IMR-90 (cell line): Measurements from ENCODE around the gene ADARB2. TPM values are rescaled to one million over a fixed set of nuclear protein-coding genes. Genes with fewer than 3 reads are reported as not detected.

Source experiments
- ATAC-seq: fragments of 200-7000 bp; cut with Tn5 transposase; 2 replicates; pipeline ENCODE4 v1.9.1; 2020; ENCODE audit warnings: low read depth, mild to moderate bottlenecking, moderate library complexity
- BruUV-seq: library from RNA; stranded (reverse); fragments of 400-500 nt; replicated peaks from 2 replicates; lab custom pipeline; 2021; lab: Mats Ljungman, UMichigan
- CTCF ChIA-PET: fragments of 300-600 bp; formaldehyde crosslinking; extraction: SDS; loops from one replicate; lab custom pipeline; 2021; ENCODE audit warnings: antibody characterized with exemption; lab: Yijun Ruan, JAX
- POLR2A ChIA-PET: fragments of 300-600 bp; sonication (Branson Sonifier 250); formaldehyde crosslinking; loops from one replicate; lab custom pipeline; 2022; ENCODE audit warnings: antibody characterized with exemption; ENCODE audit not compliant: unreplicated experiment; lab: Charles Lee
- DNase-seq: peaks from one replicate; pipeline ENCODE4 v3.0.0; 2013
- H2AFZ ChIP-seq: replicated peaks from 2 replicates; pipeline ENCODE3; 2013; ENCODE audit warnings: low read length, mild to moderate bottlenecking; ENCODE audit not compliant: poor library complexity
- H2AK5ac ChIP-seq: 2 replicates; pipeline ENCODE4 v1.6.1; 2013; ENCODE audit warnings: low read depth, low read length, inconsistent platforms
- H2AK9ac ChIP-seq: replicated peaks from 2 replicates; pipeline ENCODE3; 2013; ENCODE audit warnings: mild to moderate bottlenecking, low read depth, low read length, moderate library complexity; ENCODE audit not compliant: poor library complexity
- H2BK120ac ChIP-seq: 2 replicates; pipeline ENCODE4 v1.6.1; 2013; ENCODE audit warnings: low read depth, low read length, inconsistent platforms
- H2BK15ac ChIP-seq: 3 replicates; pipeline ENCODE4 v1.6.1; 2013; ENCODE audit warnings: low read depth, low read length, inconsistent platforms
- H2BK20ac ChIP-seq: 2 replicates; pipeline ENCODE4 v1.6.1; 2013; ENCODE audit warnings: low read depth, mild to moderate bottlenecking, inconsistent platforms, low read length, moderate library complexity
- H2BK5ac ChIP-seq: 2 replicates; pipeline ENCODE4 v1.6.1; 2013; ENCODE audit warnings: mild to moderate bottlenecking, low read depth, low read length, inconsistent platforms; ENCODE audit not compliant: poor library complexity, severe bottlenecking
- H3K14ac ChIP-seq: replicated peaks from 2 replicates; pipeline ENCODE4 v1.6.1; 2013; ENCODE audit warnings: low read depth, low read length, inconsistent platforms
- H3K18ac ChIP-seq: 2 replicates; pipeline ENCODE4 v1.6.1; 2013; ENCODE audit warnings: low read depth, low read length, control low read depth
- H3K23ac ChIP-seq: 2 replicates; pipeline ENCODE4 v1.6.1; 2013; ENCODE audit warnings: low read depth, low read length, inconsistent platforms
- H3K27ac ChIP-seq: 2 replicates; pipeline ENCODE4 v1.5.1; 2013; ENCODE audit warnings: mild to moderate bottlenecking, control low read depth, low read length; ENCODE audit not compliant: insufficient read depth
- H3K27me3 ChIP-seq: 2 replicates; pipeline ENCODE4 v1.6.1; 2013; ENCODE audit warnings: low read length; ENCODE audit not compliant: control insufficient read depth, insufficient read depth
- H3K36me3 ChIP-seq: 2 replicates; pipeline ENCODE4 v1.6.1; 2013; ENCODE audit warnings: low read length, mixed read lengths; ENCODE audit not compliant: control insufficient read depth, insufficient read depth
- H3K4ac ChIP-seq: 2 replicates; pipeline ENCODE4 v1.6.1; 2013; ENCODE audit warnings: low read depth, low read length, inconsistent platforms
- H3K4me1 ChIP-seq: 2 replicates; pipeline ENCODE4 v1.6.1; 2013; ENCODE audit warnings: low read length, mixed read lengths; ENCODE audit not compliant: control insufficient read depth, insufficient read depth
- H3K4me2 ChIP-seq: 2 replicates; pipeline ENCODE4 v1.6.1; 2013; ENCODE audit warnings: low read depth, mild to moderate bottlenecking, control low read depth, low read length, moderate library complexity
- H3K4me3 ChIP-seq: 2 replicates; pipeline ENCODE4 v1.5.1; 2013; ENCODE audit warnings: low read depth, mild to moderate bottlenecking, control low read depth, low read length, moderate library complexity; ENCODE audit not compliant: insufficient read depth
- H3K56ac ChIP-seq: 2 replicates; pipeline ENCODE4 v1.6.1; 2013; ENCODE audit warnings: low read length, inconsistent platforms; ENCODE audit not compliant: insufficient read depth; ENCODE audit errors: extremely low read depth
- H3K79me1 ChIP-seq, 2 experiments: 2 replicates each; pipeline ENCODE4 v1.6.1; 2013; ENCODE audit warnings: low read length in 2 of 2, inconsistent platforms in 1 of 2, low read depth in 1 of 2
- H3K9ac ChIP-seq: 2 replicates; pipeline ENCODE4 v1.6.1; 2013; ENCODE audit warnings: low read depth, low read length, control low read depth
- H3K9me1 ChIP-seq: 2 replicates; pipeline ENCODE4 v1.6.1; 2013; ENCODE audit warnings: low read length, inconsistent platforms; ENCODE audit not compliant: insufficient read depth
- H3K9me3 ChIP-seq: 2 replicates; pipeline ENCODE4 v1.6.1; 2013; ENCODE audit warnings: low read length; ENCODE audit not compliant: control insufficient read depth, insufficient read depth
- H4K20me1 ChIP-seq: 2 replicates; pipeline ENCODE4 v1.6.1; 2013; ENCODE audit warnings: low read length, inconsistent platforms; ENCODE audit not compliant: insufficient read depth
- H4K5ac ChIP-seq: 2 replicates; pipeline ENCODE4 v1.6.1; 2013; ENCODE audit warnings: mild to moderate bottlenecking, low read depth, low read length, control low read depth
- H4K8ac ChIP-seq, 2 experiments: 2 replicates each; pipeline ENCODE4 v1.6.1; 2013; ENCODE audit warnings: low read depth in 2 of 2, low read length in 2 of 2, control low read depth in 1 of 2, inconsistent platforms in 1 of 2
- H4K91ac ChIP-seq: 2 replicates; pipeline ENCODE4 v1.6.1; 2013; ENCODE audit warnings: low read depth, low read length, inconsistent platforms; ENCODE audit not compliant: insufficient read depth
- CEBPB ChIP-seq: IDR thresholded peaks from 2 replicates; pipeline ENCODE4 v1.6.1; 2012; ENCODE audit warnings: low read depth, low read length, improper control_type of control experiment
- CHD1 ChIP-seq: IDR thresholded peaks from 2 replicates; pipeline ENCODE4 v1.6.1; 2012; ENCODE audit warnings: low read depth, low read length, improper control_type of control experiment
- MAFK ChIP-seq: IDR thresholded peaks from 2 replicates; pipeline ENCODE4 v1.6.1; 2012; ENCODE audit warnings: low read depth, low read length, improper control_type of control experiment
- MAZ ChIP-seq: IDR thresholded peaks from 2 replicates; pipeline ENCODE4 v1.6.1; 2012; ENCODE audit warnings: low read depth, mild to moderate bottlenecking, low read length, improper control_type of control experiment, moderate library complexity, borderline replicate concordance
- MXI1 ChIP-seq: IDR thresholded peaks from 2 replicates; pipeline ENCODE4 v1.6.1; 2012; ENCODE audit warnings: low read depth, mild to moderate bottlenecking, low read length, moderate library complexity, borderline replicate concordance
- RAD21 ChIP-seq: IDR thresholded peaks from 2 replicates; pipeline ENCODE4 v1.6.1; 2012; ENCODE audit warnings: low read length, improper control_type of control experiment
- RCOR1 ChIP-seq: IDR thresholded peaks from 2 replicates; pipeline ENCODE4 v1.6.1; 2012; ENCODE audit warnings: mild to moderate bottlenecking, low read length, improper control_type of control experiment; ENCODE audit not compliant: insufficient replicate concordance
- WGBS, 2 experiments: methylation state at CpG; one replicate each; pipeline versions ENCODE4 v1.1.5 to v1.1.7; 2013; ENCODE audit warnings: missing lambda C conversion rate in 2 of 2; ENCODE audit not compliant: insufficient read length in 1 of 2; ENCODE audit errors: extremely low coverage in 2 of 2; 5-methylcytosine and 5-hydroxymethylcytosine counted together
- dilution Hi-C: fragments of 300-500 bp; cut with HindIII; formaldehyde crosslinking; loops from one replicate; pipeline ENCODE4 v1.14.3; 2018; ENCODE audit warnings: low sequenced_read_pairs; ENCODE audit not compliant: unreplicated experiment
- in situ Hi-C: fragments of 300-500 bp; cut with MboI; formaldehyde crosslinking; loops from 3 replicates; pipeline ENCODE4 v1.14.3; 2019; ENCODE audit warnings: low sequenced_read_pairs, inconsistent platforms, mixed read lengths
- intact Hi-C: fragments of 100-400 bp; cut with micrococcal nuclease; formaldehyde crosslinking; loops from 2 replicates; pipeline ENCODE4 v1.10.0; 2022
- polyA plus RNA-seq, 3 experiments: library from polyadenylated mRNA; depleted of rRNA; stranded (reverse); fragments of >200 nt; gene quantifications; 2 replicates each; pipeline ENCODE4 v1.2.3, GENCODE V29; 2012; ENCODE audit warnings: low replicate concordance in 1 of 3
- total RNA-seq: library from RNA; depleted of rRNA; stranded (reverse); fragments of >200 nt; gene quantifications from 2 replicates; pipeline ENCODE4 v1.2.3, GENCODE V29; 2012

The ADARB2 gene
- total and polyA plus RNA-seq, 2 of the 4 experiments (the other 2 are of a cell fraction), result not detected

DNA sequence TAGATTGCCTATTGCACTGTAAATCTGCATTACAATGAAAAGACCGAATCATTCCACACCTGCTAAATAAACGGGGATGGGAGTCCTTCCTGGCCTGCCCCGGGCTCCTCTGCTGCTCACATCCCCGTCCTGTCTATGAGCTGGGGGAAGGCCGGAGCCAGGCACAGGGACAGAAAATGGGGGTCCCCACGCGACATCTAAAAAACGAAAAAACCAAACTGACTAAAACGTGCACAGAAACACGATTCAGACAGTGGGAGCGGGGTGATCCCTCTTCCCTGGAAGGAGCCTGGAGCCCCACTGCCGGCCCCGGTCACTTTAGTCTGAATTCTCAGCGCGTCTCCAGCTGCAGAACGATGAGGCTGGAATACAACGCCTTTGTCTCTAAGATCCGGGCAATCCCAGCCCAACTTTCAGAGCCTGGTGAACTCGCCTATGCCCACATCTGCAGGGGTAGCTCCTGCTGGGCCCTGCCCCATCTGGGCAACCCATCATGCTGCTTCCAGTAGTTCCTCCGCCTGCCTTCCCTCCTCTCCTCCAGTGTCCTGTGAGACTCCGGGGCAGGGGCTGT, 78.0 kb downstream of the ADARB2 start:
- Histone ChIP-seq H3K9me1 (no peaks in the 10 kb centered on the region), H2AFZ (no peak overlapping the region), H3K4ac (no peak overlapping the region), H3K4me3 (no peak overlapping the region), H2BK120ac (no peak overlapping the region), H3K4me1 (no peaks in the 10 kb centered on the region), H2AK5ac (no peak overlapping the region), H3K14ac (no peak overlapping the region), H3K23ac (no peak overlapping the region), H3K27ac (no peak overlapping the region), H2BK15ac (no peak overlapping the region), H3K18ac (no peak overlapping the region), H4K8ac (no peak overlapping the region), H4K5ac (no peak overlapping the region), H3K4me2 (no peak overlapping the region), H3K9ac (no peak overlapping the region), H3K27me3 (no peaks in the 10 kb centered on the region), H2BK5ac (no peak overlapping the region), H3K79me1 (no peaks in the 10 kb centered on the region), H2AK9ac (no peak overlapping the region), H4K20me1 (no peaks in the 10 kb centered on the region), H4K91ac (no peak overlapping the region), H3K36me3 (no peaks in the 10 kb centered on the region), H3K9me3 (peaks cover 44% of the 10 kb centered on the region), H3K56ac (no peak overlapping the region), H2BK20ac (no peak overlapping the region)
- ChIA-PET CTCF (no interaction called here), POLR2A (no interaction called here)
- BruUV-seq, result no TSS peak
- no peak for ATAC-seq
- in situ Hi-C loops, result no loop called here
- dilution Hi-C loops, result no loop called here
- intact Hi-C loops, result no loop called here
- TF ChIP-seq CEBPB (no peak), RCOR1 (no peak), CHD1 (no peak), MXI1 (no peak), MAZ (no peak), MAFK (no peak), RAD21 (no peak)
- WGBS, 2 experiments, result 73% methylated on average over 8 of the region's 21 CpGs; no CpG with 5 or more reads in 1 of the 2 experiments
- no peak for DNase-seq
